ENCODE results near the gene SNTG2.

- TF ChIP-seq POLR2A (IDR thresholded peaks at IDR 0.05; ENCODE audit: low read length) (no peak), GATA1 (IDR thresholded peaks at IDR 0.05; ENCODE audit: low read depth, low read length) (no peak)
Measured at GRCh38 chr2:979069-979928, 28.6 kb downstream of the SNTG2 start.

Measured in erythroblast (primary cell).